HL-60/S4 (cell line): Measurements from ENCODE around the gene KRTAP1-4.
"Not testable (repeated sequence)": the region's sequence is repeated elsewhere in the genome, so short reads cannot be mapped to it uniquely, and the experiment has no call there.

Experiments used
- in situ Hi-C: fragments of 300-500 bp; cut with MboI; formaldehyde crosslinking; loops from 2 replicates; pipeline ENCODE4 v1.14.3; 2022; ENCODE audit warnings: low sequenced_read_pairs

KRTAP1-4 gene

DNA sequence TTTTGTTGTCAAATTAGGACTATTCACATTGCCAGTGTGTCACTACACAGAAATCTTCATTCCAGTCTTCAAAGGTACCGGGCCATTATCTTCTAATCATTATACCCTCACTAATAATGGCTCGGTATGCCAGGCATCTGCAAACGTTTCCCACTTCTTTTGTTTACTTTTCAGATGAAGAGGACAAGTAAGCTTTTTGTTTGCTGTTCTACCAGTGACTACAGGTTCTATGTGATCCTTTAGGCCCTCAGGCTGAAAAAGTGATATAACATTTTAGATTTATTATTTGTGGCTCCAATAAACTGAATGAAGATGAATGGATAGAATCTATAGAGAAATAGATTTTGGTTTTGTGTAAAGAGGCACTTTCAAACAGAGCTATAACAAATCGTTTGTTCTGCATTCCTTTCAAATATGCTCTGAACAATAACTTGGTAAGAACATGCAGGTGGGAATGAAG is 20.7 kb downstream of the KRTAP1-4 start:
- in situ Hi-C loops: no loop called here

DNA sequence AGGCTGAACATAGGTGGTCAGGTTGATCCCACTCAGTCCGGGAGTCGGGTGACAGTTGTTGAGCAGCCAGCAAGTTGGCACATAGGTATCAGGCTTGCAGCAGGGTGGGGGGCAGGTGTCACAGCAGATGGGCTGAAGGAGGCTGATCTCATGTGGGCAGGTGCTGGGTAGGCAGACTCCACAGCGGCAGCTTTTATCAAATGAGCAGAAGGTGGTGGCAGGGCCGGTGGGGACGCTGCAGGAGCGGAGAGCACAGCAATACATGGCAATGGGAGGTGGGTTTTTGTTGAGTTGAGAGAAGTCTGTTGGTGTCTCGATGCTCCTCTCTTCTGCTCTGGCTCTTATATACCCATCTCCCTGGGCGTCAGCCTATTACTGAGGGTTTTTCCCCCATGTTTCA is 21.2 kb downstream of the KRTAP1-4 start, which contains the start of gene KRTAP3-1:
Gene KRTAP3-1 (minus strand): TSS at position 318 of the 400 bp plus-strand sequence. CDS start 54 bp downstream, at position 264.
- in situ Hi-C loops: no loop called here

DNA sequence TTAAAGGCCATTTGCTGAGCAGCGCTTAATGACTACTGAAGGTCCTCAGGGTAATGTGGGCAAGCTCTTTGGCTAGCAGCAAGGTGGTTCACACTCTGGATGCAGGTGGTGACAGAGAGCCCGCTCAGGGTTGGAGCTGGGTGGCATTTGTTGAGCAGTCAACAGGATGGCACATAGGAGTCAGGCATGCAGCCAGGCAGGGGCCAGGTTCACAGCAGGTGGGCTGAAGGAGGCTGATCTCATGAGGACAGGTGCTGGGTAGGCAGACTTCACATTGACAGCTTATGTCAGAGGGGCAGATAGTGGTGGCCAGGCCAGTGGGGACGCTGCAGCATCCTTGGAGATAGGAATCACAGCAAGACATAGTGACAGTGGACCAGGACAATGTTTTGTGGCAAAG is 25.6 kb downstream of the KRTAP1-4 start:
- in situ Hi-C loops: no loop called here

DNA sequence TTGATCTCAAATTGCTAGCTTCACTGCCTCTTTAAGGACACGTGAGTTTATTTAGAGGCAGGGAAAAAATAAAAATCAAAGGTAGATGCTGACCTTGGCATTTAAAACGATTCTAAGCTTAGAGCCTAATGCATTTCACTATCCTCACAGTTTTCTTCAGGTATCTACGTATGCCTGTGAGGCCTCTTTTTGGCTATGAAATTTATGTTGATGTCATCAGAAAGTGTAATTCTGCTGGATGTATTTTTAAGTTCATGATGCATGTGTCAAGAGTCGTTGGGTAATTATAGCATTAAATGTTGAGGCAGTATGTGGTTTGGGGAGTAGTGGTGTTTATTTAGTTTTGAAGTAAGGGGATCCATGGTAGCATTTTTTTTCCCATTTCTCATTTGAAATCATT is 26.1 kb downstream of the KRTAP1-4 start:
- in situ Hi-C loops: no loop called here

DNA sequence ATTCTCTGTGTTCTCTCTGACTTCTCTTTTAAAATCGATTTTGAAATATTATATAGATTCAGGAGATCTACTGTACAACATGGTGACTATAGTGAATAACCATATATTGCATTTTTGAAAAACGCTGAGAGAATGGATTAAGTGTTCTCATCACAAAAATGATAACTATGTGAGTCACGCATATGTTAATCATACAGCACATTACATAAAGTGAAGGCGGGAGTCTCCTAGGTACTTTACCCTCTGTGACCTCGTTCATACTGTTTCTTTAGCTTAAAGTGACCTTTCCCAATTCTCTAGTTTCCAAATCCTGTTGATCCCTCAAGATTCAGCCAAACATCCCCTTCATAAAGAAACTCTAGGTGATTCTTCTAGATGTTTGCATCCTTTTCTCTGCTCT is 27.2 kb downstream of the KRTAP1-4 start:
- in situ Hi-C loops: no loop called here

DNA sequence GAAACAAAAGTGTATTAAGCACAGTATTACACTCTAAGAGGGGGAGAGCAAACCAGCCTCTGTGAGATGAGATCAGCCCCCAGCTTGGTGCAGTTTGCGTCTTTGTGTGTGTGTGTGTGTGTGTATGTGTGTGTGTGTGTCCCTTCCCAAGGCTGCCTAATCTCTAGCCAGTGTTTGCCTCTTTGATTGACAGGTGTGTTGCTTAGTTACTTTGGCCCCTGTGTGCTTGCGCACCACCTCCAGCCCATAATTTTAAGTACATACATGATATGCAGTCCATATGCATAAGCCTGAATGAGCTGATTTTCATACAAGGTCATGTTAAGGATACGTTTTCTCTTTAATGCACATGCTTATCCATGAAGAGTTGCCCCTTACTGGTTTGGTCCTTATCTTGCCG is 28.2 kb downstream of the KRTAP1-4 start:
- in situ Hi-C loops: no loop called here

DNA sequence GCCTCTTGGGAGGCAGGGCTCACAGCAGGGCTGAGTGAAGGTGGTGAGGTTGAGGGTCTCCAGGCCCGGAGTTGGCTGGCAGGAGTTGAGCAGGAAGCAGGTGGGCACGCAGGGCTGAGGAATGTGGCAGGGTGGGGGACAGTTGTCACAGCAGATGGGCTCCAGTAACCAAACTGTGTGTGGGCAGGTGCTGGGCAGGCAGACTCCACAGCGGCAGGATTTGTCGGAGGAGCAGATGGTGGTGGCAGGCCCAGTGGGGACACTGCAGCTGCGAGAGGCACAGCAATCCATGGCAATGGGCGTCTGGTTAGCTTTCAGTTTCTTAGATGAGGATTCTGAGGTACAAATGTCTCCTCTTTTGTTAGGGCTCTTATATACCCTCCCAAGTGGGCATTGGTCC is 30.4 kb downstream of the KRTAP1-4 start, which contains the start of gene KRTAP3-2:
Gene KRTAP3-2 (minus strand): TSS at position 344 of the 400 bp plus-strand sequence. CDS start 53 bp downstream, at position 291.
- in situ Hi-C loops: not testable (repeated sequence)

DNA sequence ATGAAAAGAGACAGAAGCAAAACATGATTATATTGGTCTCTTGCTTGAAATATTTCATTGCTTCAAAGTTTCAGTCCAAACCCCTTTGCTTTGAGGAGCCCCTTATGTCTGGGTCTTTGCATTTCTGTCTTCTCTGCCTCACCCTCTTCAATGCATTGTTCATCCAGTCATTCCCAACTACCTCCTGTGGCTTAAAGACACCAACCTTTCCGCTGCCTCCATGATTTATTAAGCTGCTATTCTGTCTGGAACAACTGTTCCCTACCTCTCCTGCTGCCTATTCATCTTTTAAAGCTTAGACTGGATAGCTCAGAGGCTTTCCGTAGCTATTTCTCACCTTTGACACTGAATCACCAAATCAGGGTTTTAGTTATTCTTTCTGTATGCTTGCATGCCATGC is 32.6 kb downstream of the KRTAP1-4 start:
- in situ Hi-C loops: no loop called here

DNA sequence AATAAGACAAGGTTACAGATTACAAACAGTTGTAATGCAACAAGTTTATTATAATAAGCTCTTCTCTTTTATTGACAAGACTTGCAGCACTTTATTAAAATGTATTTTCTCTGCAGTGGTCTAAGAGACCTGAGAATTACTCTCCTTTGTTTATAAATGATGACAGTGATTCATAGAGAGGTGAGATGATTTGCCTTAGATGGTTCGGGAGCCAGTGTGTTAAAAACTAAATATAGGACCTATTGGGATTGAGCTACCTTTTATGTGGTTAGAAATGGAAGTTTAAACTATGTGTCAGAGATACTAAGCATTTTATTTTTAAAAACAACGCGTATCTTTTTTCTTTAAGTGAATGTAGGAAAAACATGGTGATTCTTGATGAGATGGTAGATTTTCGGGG is 33.2 kb downstream of the KRTAP1-4 start:
- in situ Hi-C loops: no loop called here

DNA sequence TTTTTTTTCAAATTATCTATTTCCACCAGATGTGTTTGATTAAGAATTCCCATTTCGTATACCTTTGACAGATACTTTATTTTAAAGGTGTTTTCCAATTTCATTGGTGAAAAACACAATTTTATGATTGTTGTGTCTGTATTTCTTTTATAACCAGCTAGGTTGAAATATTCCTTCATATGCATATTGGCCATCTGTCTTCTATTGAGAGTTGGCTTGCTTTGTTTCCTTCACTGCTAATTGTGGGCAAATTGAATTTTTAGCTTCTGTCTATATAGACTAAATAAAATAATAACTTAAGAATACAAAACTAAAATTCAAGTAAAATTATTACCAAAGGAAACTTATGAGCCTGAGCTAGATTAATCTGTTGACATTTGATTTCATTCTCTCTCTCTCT is 34.9 kb downstream of the KRTAP1-4 start:
- in situ Hi-C loops: no loop called here

DNA sequence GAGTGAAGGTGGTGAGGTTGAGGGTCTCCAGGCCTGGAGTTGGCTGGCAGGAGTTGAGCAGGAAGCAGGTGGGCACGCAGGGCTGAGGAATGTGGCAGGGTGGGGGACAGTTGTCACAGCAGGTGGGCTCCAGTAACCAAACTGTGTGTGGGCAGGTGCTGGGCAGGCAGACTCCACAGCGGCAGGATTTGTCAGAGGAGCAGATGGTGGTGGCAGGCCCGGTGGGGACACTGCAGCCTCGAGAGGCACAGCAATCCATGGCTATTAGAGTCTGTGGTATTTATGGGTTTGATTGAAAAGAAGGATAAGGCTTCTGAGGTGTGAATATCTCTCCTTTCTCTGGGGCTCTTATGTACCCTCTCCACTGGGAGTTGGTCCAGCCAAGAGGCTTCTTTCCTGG is 36.2 kb downstream of the KRTAP1-4 start, which contains the start of gene KRTAP3-3:
Gene KRTAP3-3 (minus strand): TSS at position 326 of the 400 bp plus-strand sequence. CDS start 67 bp downstream, at position 259.
- in situ Hi-C loops: no loop called here

DNA sequence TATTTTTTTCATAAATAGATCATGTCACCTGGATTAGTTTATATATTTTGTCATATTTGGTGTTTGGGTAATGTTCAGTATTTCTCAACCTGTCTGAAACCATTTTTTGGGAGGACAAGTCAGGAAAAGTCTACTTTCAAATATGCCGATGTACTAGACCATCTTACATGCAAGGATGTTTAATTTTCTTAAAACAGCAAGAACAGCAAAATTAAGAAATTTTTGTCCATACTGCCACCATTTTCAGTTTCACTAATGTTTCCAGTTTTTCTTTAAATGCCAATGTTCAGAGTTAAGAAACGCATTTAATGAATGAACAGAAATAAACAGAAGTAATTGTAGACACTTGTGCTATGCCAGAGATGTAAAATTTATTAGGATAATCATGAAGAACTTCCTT is 36.9 kb downstream of the KRTAP1-4 start:
- in situ Hi-C loops: no loop called here

DNA sequence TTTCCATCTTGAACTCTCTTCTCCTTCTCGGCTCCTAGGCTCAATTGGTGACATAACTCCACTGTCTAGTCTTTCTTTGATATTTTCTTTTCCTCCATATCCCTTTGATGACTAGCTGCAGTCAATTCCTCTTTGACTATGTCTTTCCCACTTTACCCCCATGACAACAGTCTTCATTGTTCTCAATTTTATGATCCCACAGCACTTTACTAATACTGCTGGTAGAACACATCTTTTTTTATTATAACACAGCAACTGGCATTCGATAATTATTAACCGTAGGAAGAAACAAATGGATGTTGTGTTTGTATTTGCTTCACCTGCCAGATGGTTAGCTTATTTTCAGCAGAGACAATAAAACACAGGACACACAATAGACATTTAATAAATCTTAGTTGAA is 37.3 kb downstream of the KRTAP1-4 start:
- in situ Hi-C loops: no loop called here

DNA sequence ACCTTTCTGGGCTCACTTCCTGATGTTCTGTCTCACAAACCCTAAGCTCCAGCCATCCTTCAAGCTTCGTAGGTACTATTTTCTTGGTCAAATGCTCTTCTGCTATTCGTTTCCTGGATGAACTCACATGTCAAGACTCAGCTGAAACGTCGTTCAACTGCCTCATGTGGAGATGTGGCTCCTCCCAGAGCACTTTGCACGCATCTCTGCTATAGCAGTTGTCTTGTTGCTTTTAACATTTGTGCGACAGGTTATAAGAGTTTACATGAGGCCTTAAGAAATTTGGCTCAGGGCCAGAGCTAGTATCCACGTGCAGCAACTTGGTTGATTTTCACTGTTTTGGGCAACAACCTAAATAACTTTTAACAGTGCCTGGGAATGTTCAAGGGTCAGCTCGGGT is 43.1 kb downstream of the KRTAP1-4 start:
- in situ Hi-C loops: no loop called here

DNA sequence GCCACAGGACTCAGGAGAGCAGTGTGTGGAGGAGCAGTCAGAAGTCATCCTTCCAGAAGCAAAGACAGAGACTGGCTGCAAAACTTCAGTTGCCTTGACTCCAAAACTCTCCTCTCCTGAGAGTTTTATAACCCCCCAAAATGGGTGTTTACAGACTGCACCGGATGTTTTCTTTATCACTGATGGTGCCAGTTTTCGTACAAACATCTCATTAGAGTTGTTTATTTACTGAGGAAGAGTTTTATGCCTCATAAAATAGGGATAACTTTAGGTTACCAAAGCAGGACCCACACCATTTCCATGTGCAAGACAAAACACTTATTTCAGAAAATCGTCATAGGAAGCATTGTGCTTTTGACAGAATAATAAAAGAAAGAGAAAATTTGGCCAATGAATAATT is 45.8 kb downstream of the KRTAP1-4 start, which contains the start of gene KRT40:
Gene KRT40 (minus strand): TSS at position 101 of the 400 bp plus-strand sequence. CDS start 53 bp downstream, at position 48.
- in situ Hi-C loops: no loop called here

DNA sequence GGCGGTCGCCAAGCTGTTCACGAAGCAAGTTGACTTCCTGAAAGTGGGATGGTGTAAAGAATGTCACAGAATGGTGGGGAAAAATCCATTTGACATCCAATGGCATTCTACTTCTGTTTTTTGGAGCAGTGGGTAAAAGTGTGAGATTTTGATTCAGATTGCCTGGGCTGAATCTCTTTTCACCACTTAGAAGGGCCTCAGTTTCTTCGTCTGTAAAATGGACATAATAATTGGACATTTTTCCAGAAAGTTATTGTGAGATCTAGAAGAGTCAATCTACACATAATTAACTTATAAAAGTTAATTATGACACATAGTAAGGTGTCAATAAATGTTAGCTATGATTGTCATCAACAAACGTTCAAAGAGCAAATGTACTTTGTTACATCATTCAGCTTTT is 48.9 kb downstream of the KRTAP1-4 start:
- in situ Hi-C loops: no loop called here

DNA sequence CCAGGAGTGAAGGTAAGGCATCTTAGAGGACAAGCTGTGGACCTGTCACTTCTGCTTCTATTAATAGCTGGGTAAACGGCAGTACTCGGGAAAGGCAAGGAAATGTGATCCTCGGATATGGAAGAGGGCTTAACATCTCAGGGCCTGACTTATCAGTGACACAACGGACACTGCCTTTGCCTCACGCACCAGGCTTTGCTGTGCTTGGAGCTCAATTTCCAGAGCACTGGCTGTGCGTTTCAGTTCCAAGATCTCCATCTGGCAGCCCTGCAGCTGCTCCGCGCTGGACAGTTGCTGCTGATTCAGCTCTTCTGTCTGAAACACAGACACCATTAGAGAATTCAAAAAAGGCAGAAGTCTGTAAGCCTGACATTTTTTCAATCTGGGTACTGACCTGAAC is 49.4 kb downstream of the KRTAP1-4 start:
- in situ Hi-C loops: no loop called here

DNA sequence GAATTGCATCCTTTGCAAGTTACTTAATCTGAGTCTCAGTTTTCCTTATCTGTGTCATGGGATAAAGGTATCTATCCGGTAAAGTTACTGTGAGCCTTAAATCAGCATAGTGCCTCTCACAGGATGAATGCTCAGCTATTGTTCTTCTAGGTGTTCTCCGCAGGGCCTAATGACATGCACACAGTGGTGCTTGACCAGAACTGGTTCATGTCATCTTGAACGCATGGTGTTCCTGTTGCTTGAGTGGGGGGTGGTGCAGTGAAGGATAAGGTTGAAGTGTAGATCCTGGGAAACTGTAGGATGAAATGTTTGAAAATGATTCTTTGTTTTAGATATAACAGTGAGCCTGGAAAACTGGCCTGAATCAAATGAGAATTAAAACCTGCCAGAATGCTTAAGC is 49.9 kb downstream of the KRTAP1-4 start:
- in situ Hi-C loops: no loop called here
